Iris pigment epithelial cell (primary cell): ENCODE measurements around the gene CNEP1R1.
A peak's percentile ranks its signal among the peaks of the same experiment; 100 is the strongest.
"Not testable (repeated sequence)": the region's sequence is repeated elsewhere in the genome, so short reads cannot be mapped to it uniquely, and the experiment has no call there.

ENCODE experiments used
- DNase-seq: peaks from one replicate; pipeline ENCODE4 v3.0.0-alpha.2; 2011; ENCODE audit warnings: low read depth

Gene CNEP1R1

DNA sequence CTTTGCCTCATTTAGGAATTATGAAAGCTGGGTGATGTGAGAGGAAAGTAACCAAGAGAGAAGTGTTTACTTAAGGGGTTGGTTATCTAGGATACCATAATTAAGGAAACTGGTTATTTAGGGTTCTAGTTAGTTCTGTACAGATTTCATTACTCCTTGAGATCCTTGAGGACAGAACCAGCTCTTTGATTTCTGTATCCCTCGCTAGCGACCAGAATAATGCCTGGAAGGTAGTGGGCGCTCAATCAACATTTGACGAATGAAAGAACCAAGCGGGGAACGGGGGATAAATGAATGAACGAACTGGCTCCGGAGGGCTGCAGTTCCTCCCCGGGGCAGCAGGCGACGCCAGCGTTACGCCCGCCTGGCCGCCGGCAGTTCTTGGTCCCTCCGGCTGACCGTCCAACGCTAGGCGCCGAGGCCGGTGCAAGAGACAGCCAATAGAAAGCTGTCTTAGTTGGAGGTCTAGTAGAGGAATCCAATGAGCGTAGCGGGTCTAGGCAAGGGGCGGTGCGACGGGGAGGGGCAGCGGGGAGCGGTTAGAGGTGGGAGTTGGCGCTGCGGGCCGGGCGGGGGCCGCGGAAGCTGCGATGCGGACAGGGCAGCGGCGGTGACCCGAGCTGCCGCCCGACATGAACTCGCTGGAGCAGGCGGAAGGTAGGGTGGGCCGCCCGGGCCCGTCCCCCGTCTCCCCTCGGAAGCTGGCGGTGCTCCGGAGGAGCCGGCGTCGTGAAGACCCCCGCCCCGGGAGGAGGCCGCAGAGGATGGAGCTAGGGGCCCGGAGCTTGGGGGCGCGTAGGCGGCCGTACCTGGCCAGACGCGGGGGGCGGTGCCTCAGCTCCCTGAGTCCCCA lies at the start of gene CNEP1R1:
TSS of gene CNEP1R1 (plus strand) at position 542 of the 853 bp plus-strand sequence. CDS start at position 633, 91 bp downstream.
- peak; percentile 96 for DNase-seq

GRCh38 chr16:49977427-49977826 lies 47.6 kb upstream of the CNEP1R1 start:
- DNase-seq: no peak

GRCh38 chr16:49978569-49979326 lies 46.3 kb upstream of the CNEP1R1 start:
- no peak for DNase-seq

DNA sequence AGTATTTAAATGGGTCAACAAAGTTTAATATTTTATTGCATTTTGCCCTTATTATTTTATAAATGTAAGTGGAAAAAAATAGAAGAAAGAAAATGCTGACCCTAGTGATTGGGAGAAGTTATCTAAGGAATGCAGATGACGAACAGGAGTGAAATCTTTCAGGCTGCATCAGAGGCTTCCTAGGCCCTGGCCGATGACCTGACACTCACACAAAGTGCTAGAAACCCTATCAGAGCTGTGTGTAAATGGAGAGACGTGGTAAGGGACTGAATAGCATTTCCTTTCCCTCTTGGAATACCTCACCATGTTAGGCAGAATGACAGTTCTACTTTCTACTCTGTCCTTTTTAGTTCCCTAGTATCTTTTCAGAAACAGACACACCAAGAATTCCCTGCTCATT lies 44.9 kb upstream of the CNEP1R1 start:
- peak; percentile 51 for DNase-seq

DNA sequence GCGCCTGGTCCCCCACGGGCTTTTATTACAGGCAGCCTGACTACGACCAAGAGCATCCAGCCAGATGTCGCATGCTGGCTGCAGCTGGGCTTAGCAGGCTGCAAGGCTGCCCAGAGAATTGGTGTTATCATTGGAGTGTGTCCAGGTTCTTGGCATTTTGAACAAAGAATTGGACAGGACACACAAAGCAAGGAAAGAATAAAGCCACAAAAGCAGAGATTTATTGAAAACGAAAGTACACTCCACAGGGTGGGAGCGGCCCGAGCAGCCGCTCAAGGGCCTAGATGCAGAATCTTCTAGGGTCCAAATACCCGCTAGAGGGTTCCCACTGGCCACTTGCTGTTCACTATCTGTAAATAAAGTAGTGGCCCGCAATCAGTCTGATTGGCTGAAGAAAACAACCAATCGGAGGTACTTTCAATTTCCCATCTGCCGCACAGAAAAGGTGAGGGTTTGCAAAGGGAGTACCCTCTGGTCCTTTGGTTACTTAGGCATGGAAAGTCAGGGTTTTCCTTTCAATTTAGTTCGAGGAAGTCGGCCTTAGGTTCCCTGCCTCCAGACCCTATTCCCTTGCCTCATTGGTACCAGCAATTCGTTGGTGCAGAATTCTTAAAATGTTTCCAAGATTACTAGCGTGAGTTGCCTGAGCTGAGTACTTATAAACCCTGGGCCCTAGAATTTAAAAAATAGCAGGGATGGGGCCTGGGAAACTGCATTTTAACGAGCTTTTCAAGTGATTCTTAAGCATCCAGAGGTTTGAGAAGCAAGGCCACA lies 38.5 kb upstream of the CNEP1R1 start:
- DNase-seq: peak; percentile 31

DNA sequence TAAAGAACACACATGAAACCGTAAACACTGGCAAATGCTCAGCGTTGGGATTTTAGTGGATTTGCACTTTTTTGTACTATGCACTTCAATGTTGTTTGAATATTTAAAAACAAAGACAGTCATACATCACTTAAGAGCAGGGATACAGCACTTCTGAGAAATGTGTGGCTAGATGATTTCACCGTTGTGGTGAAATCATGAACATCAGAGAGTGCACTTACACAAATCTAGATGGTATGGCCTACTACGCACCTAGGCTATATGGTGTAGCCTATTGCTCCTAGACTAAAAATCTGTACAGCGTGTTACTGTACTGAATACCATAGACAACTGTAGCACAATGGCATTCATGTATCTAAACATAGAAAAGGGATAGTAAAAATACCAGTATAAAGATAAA lies 37.6 kb upstream of the CNEP1R1 start:
- DNase-seq: no peak

- no peak for DNase-seq
Observed at GRCh38 chr16:49992825-49993224, 32.2 kb upstream of the CNEP1R1 start.

DNA sequence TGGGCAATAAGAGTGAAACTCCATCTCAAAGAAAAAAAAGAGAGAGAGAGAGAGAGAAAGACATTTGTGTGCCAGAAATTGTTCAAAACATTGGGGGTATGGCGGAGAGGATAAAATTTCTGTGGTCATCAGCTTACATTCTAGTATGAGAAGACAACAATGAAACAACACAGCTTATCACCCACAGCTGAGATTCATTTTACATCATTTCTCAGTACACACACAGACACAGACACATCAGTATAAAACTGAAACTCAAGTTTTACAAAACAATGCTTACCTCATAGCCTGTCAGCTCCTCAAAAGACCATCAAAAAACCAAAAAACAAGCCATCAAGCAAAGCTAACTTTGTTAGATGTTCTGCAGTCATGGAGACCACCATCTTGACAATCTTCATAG lies 31.4 kb upstream of the CNEP1R1 start:
- DNase-seq: no peak

DNA sequence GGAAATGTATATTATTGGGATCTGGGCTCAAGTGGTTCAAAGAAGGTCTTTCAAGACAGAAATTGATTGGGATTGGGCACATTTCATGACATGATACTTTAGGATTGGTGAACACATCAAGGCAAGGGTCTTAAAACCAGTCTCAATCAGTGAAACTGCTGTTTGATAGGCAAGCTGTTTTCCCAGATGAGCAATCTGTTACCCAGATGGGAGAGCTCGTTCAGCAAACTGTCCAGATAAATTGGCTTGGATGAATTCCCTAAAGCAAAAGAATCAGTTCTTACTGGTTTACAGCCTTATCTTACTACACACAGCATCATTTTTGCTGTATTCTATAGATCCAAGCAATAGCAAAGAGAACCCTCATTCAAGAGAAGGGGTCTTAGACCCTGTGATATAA lies 31.0 kb upstream of the CNEP1R1 start:
- no peak for DNase-seq

- no peak for DNase-seq
Observed at GRCh38 chr16:49995720-49996119, 29.3 kb upstream of the CNEP1R1 start.

GRCh38 chr16:49997721-49998251 lies 27.2 kb upstream of the CNEP1R1 start:
- DNase-seq: no peak

DNA sequence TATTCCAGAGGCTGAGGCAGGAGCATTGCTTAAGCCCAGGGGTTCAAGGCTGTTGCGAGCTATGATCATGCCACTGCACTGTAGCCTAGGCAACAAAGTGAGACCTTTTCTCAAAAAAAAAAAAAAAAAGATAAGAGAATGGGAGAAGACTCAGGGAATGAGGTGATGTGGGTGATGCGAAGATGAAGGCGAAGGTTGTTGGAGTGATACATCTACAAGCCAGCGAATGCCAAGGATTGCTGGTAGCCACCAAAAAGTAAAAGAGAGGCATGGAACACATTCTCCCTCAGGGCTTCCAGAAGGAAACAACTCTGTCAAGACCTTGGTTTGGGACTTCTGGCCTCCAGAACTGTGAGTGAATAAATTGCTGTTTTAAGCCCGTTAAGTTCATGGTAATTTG lies 26.0 kb upstream of the CNEP1R1 start:
- DNase-seq: no peak

DNA sequence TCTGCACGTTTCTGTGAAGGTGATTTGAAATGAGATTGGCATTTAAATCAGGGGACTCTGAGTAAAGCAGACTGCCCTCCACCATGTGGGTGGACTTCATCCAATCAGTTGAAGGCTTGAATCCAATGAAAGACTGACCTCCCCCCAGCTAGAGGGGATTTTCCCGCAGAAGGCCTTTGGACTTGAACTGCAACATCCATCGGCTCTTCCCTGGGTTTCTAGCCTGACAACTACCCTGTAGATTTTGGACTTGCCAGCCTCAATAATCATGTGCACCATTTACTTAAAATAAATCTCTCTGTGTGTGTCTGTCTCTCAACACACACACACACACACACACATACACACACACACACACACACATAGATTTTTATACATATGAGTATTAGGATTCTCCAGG lies 23.9 kb upstream of the CNEP1R1 start:
- no peak for DNase-seq

- peak; percentile 53 for DNase-seq
Observed at GRCh38 chr16:50002190-50002589, 22.8 kb upstream of the CNEP1R1 start.

- no peak for DNase-seq
Observed at GRCh38 chr16:50004239-50004638, 20.8 kb upstream of the CNEP1R1 start.

- DNase-seq: no peak
Observed at GRCh38 chr16:50006964-50007363, 18.1 kb upstream of the CNEP1R1 start.

GRCh38 chr16:50007744-50008143 lies 17.3 kb upstream of the CNEP1R1 start:
- no peak for DNase-seq

GRCh38 chr16:50010212-50010611 lies 14.8 kb upstream of the CNEP1R1 start:
- no peak for DNase-seq

DNA sequence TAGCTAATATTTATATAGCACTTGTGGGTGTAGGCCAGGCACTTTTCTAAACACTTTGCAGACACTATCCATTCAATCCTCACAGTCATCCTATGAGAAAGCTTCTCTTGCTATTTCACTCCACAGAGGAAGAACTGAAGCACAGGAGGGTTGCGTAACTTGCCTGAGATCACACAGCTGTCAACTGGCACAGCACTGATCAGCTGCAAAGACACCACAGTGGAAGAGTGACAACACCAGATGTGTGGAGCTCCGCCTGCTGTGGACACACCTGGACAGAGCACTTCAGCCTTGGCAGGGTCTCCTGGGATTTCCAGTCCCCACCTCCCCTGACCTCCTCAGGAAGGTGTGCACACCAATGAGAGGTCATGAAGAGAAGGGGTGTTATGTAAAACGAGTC lies 13.3 kb upstream of the CNEP1R1 start:
- DNase-seq: peak; percentile 34

DNA sequence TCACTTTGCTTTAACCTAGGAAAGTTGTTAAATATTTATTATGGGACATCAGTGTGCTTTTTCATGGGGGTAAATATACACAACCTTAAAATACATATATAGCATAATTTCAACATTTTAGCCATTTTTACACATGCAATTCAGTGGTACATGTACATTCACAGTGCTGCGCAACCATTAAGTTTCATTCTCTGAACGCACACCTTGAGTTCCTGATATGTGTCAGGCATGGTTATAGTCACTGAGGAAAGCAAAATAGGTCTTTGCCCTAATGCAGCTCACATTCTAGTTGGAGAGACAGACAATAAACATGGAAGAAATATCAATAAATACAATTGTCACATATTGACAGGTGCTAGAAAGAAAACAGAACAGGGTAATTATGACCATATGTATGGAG lies 12.8 kb upstream of the CNEP1R1 start:
- no peak for DNase-seq

- not testable (repeated sequence) for DNase-seq
Observed at GRCh38 chr16:50014211-50014610, 10.8 kb upstream of the CNEP1R1 start.

DNA sequence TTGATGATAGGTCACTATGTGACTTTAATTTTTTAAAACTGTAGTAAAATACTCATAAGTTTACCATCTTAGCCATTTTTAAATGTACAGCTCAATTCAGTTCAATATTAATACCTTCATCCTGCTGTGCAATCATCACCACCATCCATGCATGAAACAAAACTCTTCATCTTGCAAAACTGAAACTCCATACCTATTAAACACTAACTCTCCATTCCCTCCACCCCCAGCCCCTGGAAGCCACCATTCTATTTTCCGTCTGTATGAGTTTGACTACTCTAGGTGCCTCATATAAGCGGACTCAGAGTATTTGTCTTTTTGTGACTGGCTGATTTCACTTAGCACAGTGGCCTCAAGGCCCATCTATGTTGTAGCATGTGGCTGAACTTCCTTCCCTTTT lies 9.4 kb upstream of the CNEP1R1 start:
- no peak for DNase-seq
